ENCODE measurements around the gene PPP1R14D. TPM values are rescaled to one million over a fixed set of nuclear protein-coding genes. Genes with fewer than 3 reads are reported as not detected.

The PPP1R14D gene
- total RNA-seq, 1 donor from 2014 or later, result not detected

- no peak for TF ChIP-seq CTCF (conservative IDR thresholded peaks at IDR 0.05; ENCODE audit: low read depth, low read length)
- H3K4me3 ChIP-seq (ENCODE audit: low read depth, low read length), result peak overlapping the region; percentile 94
- DNase-seq (ENCODE audit: low read depth), result no peak
Observed at GRCh38 chr15:40807888-40808461, 20.5 kb downstream of the PPP1R14D start.

GRCh38 chr15:40807028-40807887, 21.2 kb downstream of the PPP1R14D start, which contains the start of the genes DNAJC17 and ZFYVE19:
DNAJC17 (minus strand) TSS chr15:40807473; CDS start chr15:40807446, 27 bp downstream.
ZFYVE19 (plus strand) TSS chr15:40807089; CDS start chr15:40807590, 501 bp downstream.
- TF ChIP-seq CTCF (conservative IDR thresholded peaks at IDR 0.05; ENCODE audit: low read depth, low read length), result peak; percentile 14
- H3K4me3 ChIP-seq (ENCODE audit: low read depth, low read length), result peak within 1 kb of the TSS; percentile 94
- DNase-seq (ENCODE audit: low read depth), result peak; percentile 79

- peak overlapping the region; percentile 94 for H3K4me3 ChIP-seq (ENCODE audit: low read depth, low read length)
- DNase-seq (ENCODE audit: low read depth), result no peak
- no peak for TF ChIP-seq CTCF (conservative IDR thresholded peaks at IDR 0.05; ENCODE audit: low read depth, low read length)
Observed at GRCh38 chr15:40806672-40807027, 21.9 kb downstream of the PPP1R14D start.

GRCh38 chr15:40803688-40804087, 24.8 kb downstream of the PPP1R14D start:
- no peak for DNase-seq (ENCODE audit: low read depth)
- no peak overlapping the region for H3K4me3 ChIP-seq (ENCODE audit: low read depth, low read length)
- peak; percentile 18 for TF ChIP-seq CTCF (conservative IDR thresholded peaks at IDR 0.05; ENCODE audit: low read depth, low read length)

DNA sequence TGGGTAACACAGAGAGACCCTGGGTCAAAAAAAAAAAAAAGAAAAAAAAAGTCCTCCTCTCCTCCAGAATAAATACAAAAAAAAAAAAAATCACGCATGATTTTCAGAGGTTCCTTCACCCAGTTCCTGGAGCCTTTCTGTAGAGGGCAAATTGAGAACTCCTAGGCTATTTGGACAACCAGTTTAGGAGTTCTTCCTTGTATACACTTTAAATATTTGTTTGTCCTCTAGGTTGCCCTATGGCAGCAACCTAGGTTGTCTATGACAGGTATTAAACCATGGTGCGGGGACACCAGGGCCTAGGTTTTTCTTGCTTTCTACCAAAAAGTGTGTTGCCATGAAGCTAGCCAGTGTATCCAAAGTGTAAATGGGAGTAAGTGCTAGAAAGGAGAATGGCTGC, 25.4 kb downstream of the PPP1R14D start:
- no peak for DNase-seq (ENCODE audit: low read depth)
- no peak for TF ChIP-seq CTCF (conservative IDR thresholded peaks at IDR 0.05; ENCODE audit: low read depth, low read length)
- H3K4me3 ChIP-seq (ENCODE audit: low read depth, low read length), result no peak overlapping the region

GRCh38 chr15:40799523-40799922, 29.0 kb downstream of the PPP1R14D start:
- no peak for DNase-seq (ENCODE audit: low read depth)
- no peak overlapping the region for H3K4me3 ChIP-seq (ENCODE audit: low read depth, low read length)
- no peak for TF ChIP-seq CTCF (conservative IDR thresholded peaks at IDR 0.05; ENCODE audit: low read depth, low read length)

All from epithelial cell of proximal tubule (primary cell).